Measurements from ENCODE around the gene ZFP36L1. TPM values are rescaled to one million over a fixed set of nuclear protein-coding genes. Genes with fewer than 3 reads are reported as not detected.

ZFP36L1 gene
- total and polyA plus RNA-seq, 2 of the 13 experiments (the other 11 are each of a cell fraction or from before 2014, with no cell fraction given) = 7.4 to 10.2 TPM

DNA sequence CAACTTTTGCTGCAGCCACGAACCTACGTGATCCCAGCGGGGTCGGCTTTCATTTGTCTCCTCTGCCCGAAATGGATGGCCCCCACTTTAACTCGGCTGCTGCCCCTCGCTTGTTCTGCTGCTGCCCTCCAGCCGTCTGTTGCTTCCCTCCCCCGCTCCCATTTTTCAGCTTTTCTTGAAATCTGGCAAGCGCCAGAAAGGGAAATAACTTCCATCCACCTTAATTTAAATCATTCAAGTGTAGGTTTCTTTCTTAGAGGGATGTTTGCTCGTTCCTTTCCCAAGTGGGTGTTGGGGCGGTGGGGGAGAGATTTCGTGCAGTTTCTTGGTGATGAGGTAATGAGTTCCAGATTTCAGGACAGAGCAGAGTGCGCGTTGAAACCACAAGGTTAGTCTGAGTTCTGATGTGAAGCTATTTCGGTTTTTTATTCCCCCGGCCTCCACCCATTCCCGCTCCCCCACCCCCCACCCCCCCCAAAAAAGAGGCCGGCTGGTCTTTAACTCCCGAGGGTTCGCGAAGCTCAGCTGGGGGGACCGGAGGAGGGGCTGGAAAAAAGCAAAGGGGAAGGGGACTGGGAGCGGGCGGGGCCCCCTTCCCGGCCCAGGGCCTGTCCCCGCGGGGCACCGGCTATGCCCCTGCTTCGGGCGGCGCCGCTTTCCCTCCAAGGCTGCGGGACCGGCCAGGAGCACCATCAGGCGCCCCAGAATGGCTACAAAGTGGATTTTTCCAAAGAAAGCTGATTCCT, 2.2 kb upstream of the ZFP36L1 start (continued):
- TF ChIP-seq ZNF251 (CRISPR knock-in tag; IDR thresholded peaks at IDR 0.05) (no peak), NFKB2 (CRISPR knock-in tag; IDR thresholded peaks at IDR 0.05; ENCODE audit: borderline replicate concordance) (no peak), POLR2A (IDR thresholded peaks at IDR 0.05; ENCODE audit: insufficient read depth in 1 of 2, low read depth in 2 of 2, low read length in 2 of 2) (peak in 1 of 2 experiments; percentile 49; a peak in 3 of 4 replicates), SOX6 (IDR thresholded peaks at IDR 0.05) (no peak), SOX6 (CRISPR knock-in tag; IDR thresholded peaks at IDR 0.05) (no peak), POLR2AphosphoS5 (IDR thresholded peaks at IDR 0.05; ENCODE audit: low read depth, low read length) (no peak; the same call in 1 of the 2 replicates), TEAD3 (CRISPR knock-in tag; optimal IDR thresholded peaks at IDR 0.05; ENCODE audit: borderline replicate concordance) (no peak), PHF21A (CRISPR knock-in tag; IDR thresholded peaks at IDR 0.05) (no peak), ZNF224 (CRISPR knock-in tag; IDR thresholded peaks at IDR 0.05) (no peak), ZNF232 (CRISPR knock-in tag; IDR thresholded peaks at IDR 0.05; ENCODE audit: borderline replicate concordance) (0 out of 2 replicates have a peak, but pooled peaks have one; percentile 1), HNF4G (IDR thresholded peaks at IDR 0.05; ENCODE audit: borderline replicate concordance, low read depth, low read length) (no peak), HNF4G (CRISPR knock-in tag; IDR thresholded peaks at IDR 0.05; ENCODE audit: borderline replicate concordance, low read depth) (no peak), SUZ12 (IDR thresholded peaks at IDR 0.05; ENCODE audit: low read depth, low read length) (no peak), HOXA7 (CRISPR knock-in tag; IDR thresholded peaks at IDR 0.05) (no peak)
- TF ChIP-seq, protein P1, sequence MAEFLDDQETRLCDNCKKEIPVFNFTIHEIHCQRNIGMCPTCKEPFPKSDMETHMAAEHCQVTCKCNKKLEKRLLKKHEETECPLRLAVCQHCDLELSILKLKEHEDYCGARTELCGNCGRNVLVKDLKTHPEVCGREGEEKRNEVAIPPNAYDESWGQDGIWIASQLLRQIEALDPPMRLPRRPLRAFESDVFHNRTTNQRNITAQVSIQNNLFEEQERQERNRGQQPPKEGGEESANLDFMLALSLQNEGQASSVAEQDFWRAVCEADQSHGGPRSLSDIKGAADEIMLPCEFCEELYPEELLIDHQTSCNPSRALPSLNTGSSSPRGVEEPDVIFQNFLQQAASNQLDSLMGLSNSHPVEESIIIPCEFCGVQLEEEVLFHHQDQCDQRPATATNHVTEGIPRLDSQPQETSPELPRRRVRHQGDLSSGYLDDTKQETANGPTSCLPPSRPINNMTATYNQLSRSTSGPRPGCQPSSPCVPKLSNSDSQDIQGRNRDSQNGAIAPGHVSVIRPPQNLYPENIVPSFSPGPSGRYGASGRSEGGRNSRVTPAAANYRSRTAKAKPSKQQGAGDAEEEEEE (CRISPR knock-in tag; IDR thresholded peaks at IDR 0.05; ENCODE audit: borderline replicate concordance) = no peak
- TF ChIP-seq, protein P2, sequence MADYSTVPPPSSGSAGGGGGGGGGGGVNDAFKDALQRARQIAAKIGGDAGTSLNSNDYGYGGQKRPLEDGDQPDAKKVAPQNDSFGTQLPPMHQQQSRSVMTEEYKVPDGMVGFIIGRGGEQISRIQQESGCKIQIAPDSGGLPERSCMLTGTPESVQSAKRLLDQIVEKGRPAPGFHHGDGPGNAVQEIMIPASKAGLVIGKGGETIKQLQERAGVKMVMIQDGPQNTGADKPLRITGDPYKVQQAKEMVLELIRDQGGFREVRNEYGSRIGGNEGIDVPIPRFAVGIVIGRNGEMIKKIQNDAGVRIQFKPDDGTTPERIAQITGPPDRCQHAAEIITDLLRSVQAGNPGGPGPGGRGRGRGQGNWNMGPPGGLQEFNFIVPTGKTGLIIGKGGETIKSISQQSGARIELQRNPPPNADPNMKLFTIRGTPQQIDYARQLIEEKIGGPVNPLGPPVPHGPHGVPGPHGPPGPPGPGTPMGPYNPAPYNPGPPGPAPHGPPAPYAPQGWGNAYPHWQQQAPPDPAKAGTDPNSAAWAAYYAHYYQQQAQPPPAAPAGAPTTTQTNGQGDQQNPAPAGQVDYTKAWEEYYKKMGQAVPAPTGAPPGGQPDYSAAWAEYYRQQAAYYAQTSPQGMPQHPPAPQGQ (CRISPR knock-in tag; IDR thresholded peaks at IDR 0.05; ENCODE audit: borderline replicate concordance) = no peak
- TF ChIP-seq, protein P3, sequence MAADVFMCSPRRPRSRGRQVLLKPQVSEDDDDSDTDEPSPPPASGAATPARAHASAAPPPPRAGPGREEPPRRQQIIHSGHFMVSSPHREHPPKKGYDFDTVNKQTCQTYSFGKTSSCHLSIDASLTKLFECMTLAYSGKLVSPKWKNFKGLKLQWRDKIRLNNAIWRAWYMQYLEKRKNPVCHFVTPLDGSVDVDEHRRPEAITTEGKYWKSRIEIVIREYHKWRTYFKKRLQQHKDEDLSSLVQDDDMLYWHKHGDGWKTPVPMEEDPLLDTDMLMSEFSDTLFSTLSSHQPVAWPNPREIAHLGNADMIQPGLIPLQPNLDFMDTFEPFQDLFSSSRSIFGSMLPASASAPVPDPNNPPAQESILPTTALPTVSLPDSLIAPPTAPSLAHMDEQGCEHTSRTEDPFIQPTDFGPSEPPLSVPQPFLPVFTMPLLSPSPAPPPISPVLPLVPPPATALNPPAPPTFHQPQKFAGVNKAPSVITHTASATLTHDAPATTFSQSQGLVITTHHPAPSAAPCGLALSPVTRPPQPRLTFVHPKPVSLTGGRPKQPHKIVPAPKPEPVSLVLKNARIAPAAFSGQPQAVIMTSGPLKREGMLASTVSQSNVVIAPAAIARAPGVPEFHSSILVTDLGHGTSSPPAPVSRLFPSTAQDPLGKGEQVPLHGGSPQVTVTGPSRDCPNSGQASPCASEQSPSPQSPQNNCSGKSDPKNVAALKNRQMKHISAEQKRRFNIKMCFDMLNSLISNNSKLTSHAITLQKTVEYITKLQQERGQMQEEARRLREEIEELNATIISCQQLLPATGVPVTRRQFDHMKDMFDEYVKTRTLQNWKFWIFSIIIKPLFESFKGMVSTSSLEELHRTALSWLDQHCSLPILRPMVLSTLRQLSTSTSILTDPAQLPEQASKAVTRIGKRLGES (CRISPR knock-in tag; IDR thresholded peaks at IDR 0.05; ENCODE audit: borderline replicate concordance) = no peak
- TF ChIP-seq, protein P4, sequence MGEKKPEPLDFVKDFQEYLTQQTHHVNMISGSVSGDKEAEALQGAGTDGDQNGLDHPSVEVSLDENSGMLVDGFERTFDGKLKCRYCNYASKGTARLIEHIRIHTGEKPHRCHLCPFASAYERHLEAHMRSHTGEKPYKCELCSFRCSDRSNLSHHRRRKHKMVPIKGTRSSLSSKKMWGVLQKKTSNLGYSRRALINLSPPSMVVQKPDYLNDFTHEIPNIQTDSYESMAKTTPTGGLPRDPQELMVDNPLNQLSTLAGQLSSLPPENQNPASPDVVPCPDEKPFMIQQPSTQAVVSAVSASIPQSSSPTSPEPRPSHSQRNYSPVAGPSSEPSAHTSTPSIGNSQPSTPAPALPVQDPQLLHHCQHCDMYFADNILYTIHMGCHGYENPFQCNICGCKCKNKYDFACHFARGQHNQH (CRISPR knock-in tag; IDR thresholded peaks at IDR 0.05) = no peak
- TF ChIP-seq, protein P5, sequence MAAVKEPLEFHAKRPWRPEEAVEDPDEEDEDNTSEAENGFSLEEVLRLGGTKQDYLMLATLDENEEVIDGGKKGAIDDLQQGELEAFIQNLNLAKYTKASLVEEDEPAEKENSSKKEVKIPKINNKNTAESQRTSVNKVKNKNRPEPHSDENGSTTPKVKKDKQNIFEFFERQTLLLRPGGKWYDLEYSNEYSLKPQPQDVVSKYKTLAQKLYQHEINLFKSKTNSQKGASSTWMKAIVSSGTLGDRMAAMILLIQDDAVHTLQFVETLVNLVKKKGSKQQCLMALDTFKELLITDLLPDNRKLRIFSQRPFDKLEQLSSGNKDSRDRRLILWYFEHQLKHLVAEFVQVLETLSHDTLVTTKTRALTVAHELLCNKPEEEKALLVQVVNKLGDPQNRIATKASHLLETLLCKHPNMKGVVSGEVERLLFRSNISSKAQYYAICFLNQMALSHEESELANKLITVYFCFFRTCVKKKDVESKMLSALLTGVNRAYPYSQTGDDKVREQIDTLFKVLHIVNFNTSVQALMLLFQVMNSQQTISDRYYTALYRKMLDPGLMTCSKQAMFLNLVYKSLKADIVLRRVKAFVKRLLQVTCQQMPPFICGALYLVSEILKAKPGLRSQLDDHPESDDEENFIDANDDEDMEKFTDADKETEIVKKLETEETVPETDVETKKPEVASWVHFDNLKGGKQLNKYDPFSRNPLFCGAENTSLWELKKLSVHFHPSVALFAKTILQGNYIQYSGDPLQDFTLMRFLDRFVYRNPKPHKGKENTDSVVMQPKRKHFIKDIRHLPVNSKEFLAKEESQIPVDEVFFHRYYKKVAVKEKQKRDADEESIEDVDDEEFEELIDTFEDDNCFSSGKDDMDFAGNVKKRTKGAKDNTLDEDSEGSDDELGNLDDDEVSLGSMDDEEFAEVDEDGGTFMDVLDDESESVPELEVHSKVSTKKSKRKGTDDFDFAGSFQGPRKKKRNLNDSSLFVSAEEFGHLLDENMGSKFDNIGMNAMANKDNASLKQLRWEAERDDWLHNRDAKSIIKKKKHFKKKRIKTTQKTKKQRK (IDR thresholded peaks at IDR 0.05; ENCODE audit: low read length) = no peak

All from HepG2 (cell line).